OCI-LY3 (cell line): ENCODE measurements around the gene DOCK10.

Experiments
- H2AFZ ChIP-seq: fragments of 200-600, 300-600 bp; shearing (Covaris generic); 2 replicates; pipeline ENCODE4 v1.6.0; 2014; ENCODE audit warnings: antibody characterized with exemption, low read depth, low read length
- H3K27ac ChIP-seq: fragments of 200-600, 300-600 bp; sonication (generic); 2 replicates; pipeline ENCODE4 v1.5.1; 2014; ENCODE audit warnings: mild to moderate bottlenecking, low read length, moderate library complexity, mixed read lengths
- H3K27me3 ChIP-seq: fragments of 200-600, 300-600 bp; sonication (generic); 2 replicates; pipeline ENCODE4 v1.6.1; 2014; ENCODE audit warnings: low read depth, low read length, mixed read lengths
- H3K36me3 ChIP-seq: fragments of 200-600, 300-600 bp; sonication (generic); replicated peaks from 2 replicates; pipeline ENCODE3; 2014; ENCODE audit warnings: low read depth, low read length, mixed read lengths
- H3K4me1 ChIP-seq: fragments of 300-600, 200-600 bp; sonication (generic); 2 replicates; pipeline ENCODE4 v1.6.1; 2014; ENCODE audit warnings: low read length, mixed read lengths
- H3K4me2 ChIP-seq: fragments of 200-600, 300-600 bp; sonication (generic); 2 replicates; pipeline ENCODE4 v1.6.1; 2014; ENCODE audit warnings: low read length, mixed read lengths
- H3K4me3 ChIP-seq: fragments of 300-600, 200-600 bp; sonication (generic); 2 replicates; pipeline ENCODE4 v1.5.1; 2014; ENCODE audit warnings: antibody characterized with exemption, mild to moderate bottlenecking, low read length, moderate library complexity
- H3K79me2 ChIP-seq: fragments of 300-600, 200-600 bp; shearing (Covaris generic); 2 replicates; pipeline ENCODE4 v1.6.1; 2014; ENCODE audit warnings: mild to moderate bottlenecking, low read length, mixed read lengths
- H3K9ac ChIP-seq: fragments of 300-600, 200-600 bp; shearing (Covaris generic); 2 replicates; pipeline ENCODE4 v1.6.0; 2014; ENCODE audit warnings: mild to moderate bottlenecking, low read length, moderate library complexity
- H3K9me3 ChIP-seq: fragments of 200-600, 300-600 bp; shearing (Covaris generic); 2 replicates; pipeline ENCODE4 v1.6.1; 2014; ENCODE audit warnings: low read length, mixed read lengths; ENCODE audit not compliant: insufficient read depth
- H4K20me1 ChIP-seq: fragments of 200-600, 300-600 bp; sonication (generic); 2 replicates; pipeline ENCODE4 v1.6.1; 2016; ENCODE audit warnings: low read length, mixed read lengths; ENCODE audit not compliant: insufficient read depth
- CTCF ChIP-seq: fragments of 200-600, 300-600 bp; sonication (generic); IDR thresholded peaks from 2 replicates; pipeline ENCODE4 v1.5.1; 2014; ENCODE audit warnings: antibody characterized with exemption, low read length, low read depth
- EZH2phosphoT487 ChIP-seq: fragments of 200-600 bp; shearing (Covaris generic); IDR thresholded peaks from 2 replicates; pipeline ENCODE4 v1.6.1; 2018; ENCODE audit warnings: antibody characterized with exemption, mixed run types, low read depth

Gene DOCK10

GRCh38 chr2:224875841-224876240 is 166.4 kb downstream of the DOCK10 start:
- H3K4me3 ChIP-seq: peak overlapping the region; percentile 15; the same call in 1 of the 2 replicates
- H3K9ac ChIP-seq: no peak overlapping the region
- no peaks in the 10 kb centered on the region for H4K20me1 ChIP-seq
- peaks cover 26% of the 10 kb centered on the region for H3K4me1 ChIP-seq
- no peaks in the 10 kb centered on the region for H3K79me2 ChIP-seq
- peaks cover 62% of the 10 kb centered on the region for H3K36me3 ChIP-seq
- H2AFZ ChIP-seq: no peak overlapping the region
- no peaks in the 10 kb centered on the region for H3K9me3 ChIP-seq
- H3K4me2 ChIP-seq: peak overlapping the region; percentile 64
- no peak for TF ChIP-seq EZH2phosphoT487
- no peak for TF ChIP-seq CTCF
- H3K27ac ChIP-seq: peak overlapping the region; percentile 62
- H3K27me3 ChIP-seq: no peaks in the 10 kb centered on the region

- peak overlapping the region; percentile 27; the same call in 1 of the 2 replicates for H3K4me3 ChIP-seq
- peaks cover 26% of the 10 kb centered on the region for H3K4me1 ChIP-seq
- H3K27ac ChIP-seq: peak overlapping the region; percentile 62
- no peak overlapping the region for H2AFZ ChIP-seq
- no peaks in the 10 kb centered on the region for H3K79me2 ChIP-seq
- H3K9me3 ChIP-seq: no peaks in the 10 kb centered on the region
- peak overlapping the region; percentile 64 for H3K4me2 ChIP-seq
- H3K36me3 ChIP-seq: peaks cover 60% of the 10 kb centered on the region
- H3K27me3 ChIP-seq: no peaks in the 10 kb centered on the region
- TF ChIP-seq CTCF (no peak), EZH2phosphoT487 (no peak)
- no peaks in the 10 kb centered on the region for H4K20me1 ChIP-seq
- no peak overlapping the region for H3K9ac ChIP-seq
Measured at GRCh38 chr2:224875153-224875552, 167.1 kb downstream of the DOCK10 start.

- H3K4me1 ChIP-seq: peaks cover 24% of the 10 kb centered on the region
- H3K27ac ChIP-seq: no peak overlapping the region
- peaks cover 55% of the 10 kb centered on the region for H3K36me3 ChIP-seq
- no peaks in the 10 kb centered on the region for H3K27me3 ChIP-seq
- no peak overlapping the region for H3K4me2 ChIP-seq
- TF ChIP-seq EZH2phosphoT487 (no peak), CTCF (no peak)
- H2AFZ ChIP-seq: no peak overlapping the region
- H3K9me3 ChIP-seq: no peaks in the 10 kb centered on the region
- no peaks in the 10 kb centered on the region for H4K20me1 ChIP-seq
- no peaks in the 10 kb centered on the region for H3K79me2 ChIP-seq
- no peak overlapping the region for H3K9ac ChIP-seq
- H3K4me3 ChIP-seq: no peak overlapping the region
Measured at GRCh38 chr2:224871813-224872212, 170.5 kb downstream of the DOCK10 start.

- H3K9ac ChIP-seq: no peak overlapping the region
- H3K4me3 ChIP-seq: no peak overlapping the region
- no peaks in the 10 kb centered on the region for H3K9me3 ChIP-seq
- peaks cover 9% of the 10 kb centered on the region for H3K4me1 ChIP-seq
- H3K27me3 ChIP-seq: no peaks in the 10 kb centered on the region
- TF ChIP-seq EZH2phosphoT487 (no peak), CTCF (no peak)
- H3K4me2 ChIP-seq: no peak overlapping the region
- H3K79me2 ChIP-seq: no peaks in the 10 kb centered on the region
- no peak overlapping the region for H2AFZ ChIP-seq
- H3K27ac ChIP-seq: no peak overlapping the region
- no peaks in the 10 kb centered on the region for H4K20me1 ChIP-seq
- H3K36me3 ChIP-seq: peaks cover 46% of the 10 kb centered on the region
Measured at GRCh38 chr2:224870341-224870740, 171.9 kb downstream of the DOCK10 start.
